T follicular helper cell (primary cell): ENCODE measurements around the gene TLCD2.
"Not testable (repeated sequence)": the region's sequence is repeated elsewhere in the genome, so short reads cannot be mapped to it uniquely, and the experiment has no call there.

Source experiments
- DNase-seq: peaks from one replicate; pipeline ENCODE4 v3.0.0-alpha.2; 2020; ENCODE audit warnings: low read depth

TLCD2 gene

GRCh38 chr17:1716076-1716911, 6.1 kb upstream of the TLCD2 start:
- peak; percentile 100 for DNase-seq

GRCh38 chr17:1715803-1716075, 5.6 kb upstream of the TLCD2 start:
- DNase-seq: no peak

- no peak for DNase-seq
Observed at GRCh38 chr17:1714980-1715802, 5.0 kb upstream of the TLCD2 start.

GRCh38 chr17:1714427-1714979, 4.3 kb upstream of the TLCD2 start:
- DNase-seq: no peak

DNA sequence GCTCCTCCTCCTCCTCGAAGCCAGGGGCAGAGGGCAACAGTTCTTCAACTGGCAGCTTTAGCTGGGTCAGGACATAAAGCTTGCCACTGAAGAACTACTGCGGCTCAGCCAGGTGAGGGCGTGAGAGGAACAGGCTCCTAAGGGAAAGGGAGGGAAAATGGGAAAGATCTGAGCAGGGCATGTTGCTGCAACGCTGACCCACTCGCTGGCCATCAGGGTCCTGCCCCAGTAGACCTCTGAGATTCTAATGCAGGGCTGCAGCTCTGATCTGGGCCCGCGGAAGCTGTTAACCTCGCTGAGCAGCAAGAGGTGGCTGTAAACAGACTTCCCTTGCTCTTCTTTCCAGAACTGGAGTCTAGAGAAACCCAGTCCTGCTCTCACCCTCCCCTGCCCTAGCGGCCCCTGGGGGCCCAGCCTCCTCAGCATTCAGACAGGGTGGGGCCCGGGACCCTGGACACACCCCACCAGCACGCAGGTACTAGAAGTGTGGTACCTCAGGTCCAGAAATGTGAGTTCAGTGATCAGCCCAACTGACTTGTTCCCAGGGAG, 3.8 kb upstream of the TLCD2 start:
- no peak for DNase-seq

DNA sequence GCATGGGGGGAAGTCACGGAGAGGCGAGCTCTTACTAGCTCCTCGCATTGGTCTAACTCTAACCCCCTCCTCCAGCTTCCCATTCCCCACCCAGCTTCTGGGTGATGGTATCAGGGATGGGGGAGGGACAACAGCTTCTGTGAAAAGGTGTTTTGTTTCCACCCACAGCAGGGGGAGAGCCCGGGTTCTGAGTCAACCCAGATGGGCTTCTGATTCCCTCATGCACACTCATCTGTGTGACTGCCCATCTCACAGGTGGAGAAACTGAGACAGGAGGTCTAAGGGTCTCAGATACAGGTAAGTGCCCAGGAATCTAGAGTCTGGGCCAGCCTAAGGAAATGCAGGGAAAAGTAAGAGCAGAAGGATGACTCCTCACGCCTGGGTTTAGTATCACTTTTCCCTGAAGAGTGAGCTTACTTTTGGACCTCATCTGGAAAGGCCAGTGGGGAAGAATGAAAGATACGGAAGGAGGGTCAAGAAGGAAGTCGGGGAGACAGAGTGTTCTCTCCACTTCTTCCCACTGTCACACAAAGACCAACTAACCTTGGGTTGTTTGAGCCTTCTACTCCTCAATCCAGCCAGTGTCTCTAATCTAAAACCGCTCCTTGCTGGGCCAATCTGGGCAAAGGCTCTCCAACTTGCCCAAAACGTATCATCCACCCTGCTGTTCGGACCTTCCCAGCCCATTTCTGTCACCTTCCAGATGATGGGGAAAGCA, 3.1 kb upstream of the TLCD2 start:
- no peak for DNase-seq

DNA sequence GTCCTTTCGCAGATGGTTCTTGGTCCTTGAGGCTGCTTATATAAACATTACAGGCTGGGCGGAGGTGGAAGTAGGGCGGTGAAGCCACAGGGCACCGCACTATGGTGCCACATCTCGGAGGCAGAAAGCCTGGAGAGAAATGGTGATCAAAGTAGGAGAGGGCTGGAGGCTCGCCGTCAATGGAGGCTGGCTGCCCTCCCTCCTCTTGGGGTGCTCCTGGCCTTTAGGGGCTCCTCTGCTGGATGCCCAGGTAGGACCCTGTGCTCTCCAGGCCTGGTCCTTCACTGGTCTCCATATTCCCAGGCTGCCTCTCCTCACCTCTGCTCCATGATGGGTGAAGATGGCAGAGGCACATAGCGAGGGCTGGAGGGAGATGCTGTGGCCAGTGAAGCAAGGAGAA, 2.1 kb upstream of the TLCD2 start:
- no peak for DNase-seq

- DNase-seq: no peak
Observed at GRCh38 chr17:1711804-1712203, 1.6 kb upstream of the TLCD2 start.

- no peak for DNase-seq
Observed at GRCh38 chr17:1710807-1711553, 803 bp upstream of the TLCD2 start.

DNA sequence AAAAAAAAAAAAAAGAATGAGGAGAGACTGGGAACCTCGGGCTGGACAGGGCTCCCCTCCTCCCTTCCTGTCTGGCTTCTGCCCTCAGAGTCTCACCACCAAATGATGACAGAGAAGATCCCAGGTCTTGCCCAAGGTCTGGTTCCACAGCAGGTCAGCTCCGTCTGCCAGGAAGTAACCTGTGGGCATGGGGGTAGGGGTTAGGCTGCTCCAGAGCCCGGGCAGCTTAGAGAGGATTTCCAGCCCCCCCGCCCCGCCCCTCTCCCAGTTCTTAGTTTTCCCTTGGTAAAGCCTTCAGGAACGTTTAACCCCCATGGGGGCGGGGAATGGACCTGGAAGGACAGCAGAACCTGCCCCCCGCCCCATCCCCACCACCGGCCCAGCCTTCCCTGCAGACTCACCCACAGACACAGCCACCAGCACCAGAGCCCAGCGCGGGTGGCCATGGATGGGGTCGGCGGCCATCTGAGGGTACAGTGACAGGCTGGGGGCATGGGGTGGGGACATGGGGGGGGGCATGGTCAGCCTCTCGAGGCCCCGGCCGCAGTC, 700 bp downstream of the TLCD2 start:
- no peak for DNase-seq

GRCh38 chr17:1708791-1709346, 1.3 kb downstream of the TLCD2 start:
- DNase-seq: not testable (repeated sequence)

GRCh38 chr17:1707107-1707506, 3.1 kb downstream of the TLCD2 start:
- no peak for DNase-seq

- no peak for DNase-seq
Observed at GRCh38 chr17:1705004-1705403, 5.2 kb downstream of the TLCD2 start.

DNA sequence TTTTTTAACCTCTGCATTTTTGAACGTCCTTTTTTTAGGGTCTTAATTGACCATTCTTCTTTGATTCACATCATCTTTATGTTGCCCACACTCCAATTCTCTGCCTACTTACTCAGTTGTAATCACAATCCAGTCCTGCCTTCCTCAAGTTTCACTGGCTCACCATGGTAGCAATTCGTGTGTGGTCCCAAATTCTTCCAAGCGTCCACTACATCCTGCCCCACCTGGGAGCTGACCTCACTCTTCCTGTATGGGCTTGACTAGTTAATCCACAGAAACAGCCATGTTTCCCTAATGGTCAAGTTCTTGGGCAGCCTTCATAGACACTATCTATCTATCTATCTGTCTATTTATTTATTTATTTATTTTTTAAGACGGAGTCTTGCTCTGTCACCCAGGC, 7.1 kb downstream of the TLCD2 start:
- DNase-seq: no peak

DNA sequence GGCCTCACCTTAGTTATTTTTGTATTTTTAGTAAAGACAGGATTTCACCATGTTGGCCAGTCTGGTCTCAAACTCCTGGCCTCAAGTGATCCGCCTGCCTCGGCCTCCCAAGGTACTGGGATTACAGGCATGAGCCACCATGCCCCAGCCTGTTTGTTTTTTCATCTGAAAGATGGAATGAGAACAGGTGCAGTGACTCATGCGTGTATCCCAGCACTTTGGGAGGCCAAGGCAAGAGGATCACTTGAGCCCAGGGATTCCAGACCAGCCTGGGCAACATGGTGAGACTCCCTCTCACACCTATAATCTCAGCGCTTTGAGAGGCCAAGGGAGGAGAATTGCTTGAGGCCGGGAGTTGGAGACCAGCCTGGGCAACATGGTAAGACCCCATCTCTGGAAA, 10.3 kb downstream of the TLCD2 start:
- not testable (repeated sequence) for DNase-seq

DNA sequence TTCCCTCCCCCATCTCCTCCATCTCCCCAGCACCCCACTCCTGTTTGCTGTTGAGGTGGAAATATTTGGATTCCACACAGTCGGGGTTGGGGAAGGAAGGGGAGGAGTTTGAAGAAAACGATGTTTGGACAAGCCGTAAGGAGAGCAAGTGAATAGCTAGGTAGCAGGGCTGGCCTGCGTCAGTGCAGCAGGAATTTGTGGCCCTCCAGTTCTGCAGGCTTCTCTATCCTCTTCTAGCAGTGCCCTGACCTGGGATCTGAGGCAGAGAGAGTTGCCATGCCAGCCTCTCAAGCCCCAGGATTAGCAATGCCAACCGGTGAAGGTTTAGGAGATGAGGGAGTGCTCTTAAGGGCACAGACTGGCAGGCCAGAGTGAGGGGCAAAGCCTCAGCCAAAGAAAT, 12.5 kb downstream of the TLCD2 start:
- DNase-seq: no peak

DNA sequence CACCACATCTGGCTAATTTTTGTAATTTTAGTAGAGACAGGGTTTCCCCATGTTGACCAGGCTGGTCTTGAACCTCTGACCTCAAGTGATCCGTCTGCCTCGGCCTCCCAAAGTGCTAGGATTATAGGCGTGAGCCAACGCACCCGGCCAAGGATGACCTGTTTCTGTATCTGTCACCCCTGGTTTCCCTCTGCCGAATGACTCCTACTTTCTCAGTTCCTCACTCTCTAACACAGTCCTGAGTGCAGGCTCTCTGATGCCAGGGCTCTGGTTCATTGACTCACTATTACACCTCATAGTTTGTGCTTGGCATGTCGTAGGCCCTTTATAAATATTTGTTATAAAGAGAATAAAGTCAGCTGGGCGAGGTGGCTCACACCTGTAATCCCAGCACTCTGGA, 14.8 kb downstream of the TLCD2 start:
- no peak for DNase-seq

DNA sequence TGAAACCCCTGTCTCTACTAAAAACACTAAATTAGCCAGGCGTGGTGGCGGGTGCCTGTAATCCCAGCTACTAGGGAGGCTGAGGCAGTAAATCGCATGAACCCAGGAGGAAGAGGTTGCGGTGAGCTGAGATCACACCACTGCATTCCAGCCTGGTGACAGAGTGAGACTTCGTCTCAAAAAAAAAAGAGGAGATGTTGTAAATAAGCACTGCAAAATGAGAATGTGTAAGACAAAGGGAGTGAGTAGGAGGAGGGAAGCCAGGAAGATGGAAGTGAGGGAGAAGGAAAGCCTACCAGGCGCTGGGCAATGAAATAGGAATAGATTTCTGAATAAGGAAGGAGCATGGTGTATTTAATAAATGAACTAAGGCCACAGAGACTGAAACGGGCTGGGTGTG, 16.8 kb downstream of the TLCD2 start:
- DNase-seq: no peak

DNA sequence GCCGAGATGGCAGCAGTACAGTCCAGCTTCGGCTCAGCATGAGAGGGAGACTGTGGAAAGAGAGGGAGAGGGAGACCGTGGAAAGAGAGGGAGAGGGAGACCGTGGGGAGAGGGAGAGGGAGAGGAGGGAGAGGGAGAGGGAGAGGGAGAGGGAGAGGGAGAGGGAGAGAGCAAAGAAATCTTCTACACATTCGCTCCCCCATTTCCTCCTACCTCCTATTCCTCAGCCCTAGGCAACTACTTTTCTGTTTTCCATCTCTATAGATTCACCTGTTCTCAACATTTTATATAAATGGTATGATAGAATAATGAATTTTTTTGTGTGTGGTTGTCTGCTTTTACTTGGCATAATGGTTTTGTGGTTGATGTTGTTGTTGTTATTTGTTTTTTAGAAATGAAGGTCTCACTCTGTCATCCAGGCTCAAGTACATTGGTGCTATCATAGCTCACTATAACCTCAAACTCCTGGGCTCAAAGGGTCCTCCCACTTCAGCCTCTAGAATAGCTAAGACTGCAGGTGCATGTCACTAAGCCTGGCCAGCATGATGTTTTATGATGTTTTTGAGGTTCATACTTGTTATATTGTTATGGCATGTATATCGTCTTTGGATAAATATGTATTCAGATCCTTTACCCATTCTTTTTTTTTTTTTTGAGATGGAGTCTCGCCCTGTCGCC, 19.5 kb downstream of the TLCD2 start:
- DNase-seq: no peak

DNA sequence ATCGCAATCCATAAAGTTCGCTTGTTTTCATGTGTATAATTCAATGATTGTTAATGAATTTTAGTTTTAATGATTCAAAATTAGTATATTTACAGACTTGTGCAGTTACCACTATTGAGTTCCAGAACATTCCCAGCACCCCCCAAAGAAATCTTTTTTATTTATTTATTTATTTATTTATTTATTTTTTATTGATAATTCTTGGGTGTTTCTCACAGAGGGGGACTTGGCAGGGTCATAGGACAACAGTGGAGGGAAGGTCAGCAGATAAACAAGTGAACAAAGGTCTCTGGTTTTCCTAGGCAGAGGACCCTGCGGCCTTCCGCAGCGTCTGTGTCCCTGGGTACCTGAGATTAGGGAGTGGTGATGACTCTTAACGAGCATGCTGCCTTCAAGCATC, 21.8 kb downstream of the TLCD2 start:
- DNase-seq: not testable (repeated sequence)
